Hepatocyte (in vitro differentiated cells): ENCODE results near the gene SOX6.

Experiments used
- EZH2phosphoT487 ChIP-seq: fragments of 200-600 bp; sonication (generic); IDR thresholded peaks from one replicate; pipeline ENCODE4 v1.6.1; 2018; ENCODE audit warnings: antibody characterized with exemption, mild to moderate bottlenecking, low read depth, moderate library complexity; ENCODE audit not compliant: unreplicated experiment, severe bottlenecking
- TF ChIP-seq, protein P1 (sequence below): fragments of 200-600 bp; sonication (generic); IDR thresholded peaks from 2 replicates; pipeline ENCODE4 v1.5.1; 2016; ENCODE audit warnings: antibody characterized with exemption, mild to moderate bottlenecking; ENCODE audit not compliant: poor library complexity

DNA sequence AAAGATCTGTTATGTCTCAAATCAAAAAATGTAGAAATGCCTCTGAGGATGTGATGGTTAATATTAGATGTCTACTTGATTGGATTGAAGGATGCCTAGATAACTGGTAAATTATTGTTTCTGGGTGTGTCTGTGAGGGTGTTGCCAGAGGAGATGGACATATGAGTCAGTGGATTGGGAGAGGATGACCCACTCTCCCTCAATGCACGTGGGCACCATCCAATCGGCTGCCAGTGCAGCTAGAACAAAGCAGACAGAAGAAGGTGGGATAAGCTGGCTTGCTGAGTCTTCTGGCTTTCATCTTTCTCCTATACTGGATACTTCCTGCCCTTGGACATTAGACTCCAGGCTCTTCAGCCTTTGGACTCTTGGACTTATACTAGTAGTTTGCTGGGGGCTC is 430.3 kb downstream of the SOX6 start:
- TF ChIP-seq, protein P1, sequence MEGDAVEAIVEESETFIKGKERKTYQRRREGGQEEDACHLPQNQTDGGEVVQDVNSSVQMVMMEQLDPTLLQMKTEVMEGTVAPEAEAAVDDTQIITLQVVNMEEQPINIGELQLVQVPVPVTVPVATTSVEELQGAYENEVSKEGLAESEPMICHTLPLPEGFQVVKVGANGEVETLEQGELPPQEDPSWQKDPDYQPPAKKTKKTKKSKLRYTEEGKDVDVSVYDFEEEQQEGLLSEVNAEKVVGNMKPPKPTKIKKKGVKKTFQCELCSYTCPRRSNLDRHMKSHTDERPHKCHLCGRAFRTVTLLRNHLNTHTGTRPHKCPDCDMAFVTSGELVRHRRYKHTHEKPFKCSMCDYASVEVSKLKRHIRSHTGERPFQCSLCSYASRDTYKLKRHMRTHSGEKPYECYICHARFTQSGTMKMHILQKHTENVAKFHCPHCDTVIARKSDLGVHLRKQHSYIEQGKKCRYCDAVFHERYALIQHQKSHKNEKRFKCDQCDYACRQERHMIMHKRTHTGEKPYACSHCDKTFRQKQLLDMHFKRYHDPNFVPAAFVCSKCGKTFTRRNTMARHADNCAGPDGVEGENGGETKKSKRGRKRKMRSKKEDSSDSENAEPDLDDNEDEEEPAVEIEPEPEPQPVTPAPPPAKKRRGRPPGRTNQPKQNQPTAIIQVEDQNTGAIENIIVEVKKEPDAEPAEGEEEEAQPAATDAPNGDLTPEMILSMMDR: no peak
- TF ChIP-seq EZH2phosphoT487: no peak
